Activated CD8-positive, alpha-beta T cell treated with anti-CD3 and anti-CD28 coated beads, Interleukin-2, amount 10 ng/mL, durations not matched to agents 7 days and 5 days (primary cell): ENCODE measurements around the gene WFDC12. TPM values are rescaled to one million over a fixed set of nuclear protein-coding genes. Genes with fewer than 3 reads are reported as not detected.
A peak's percentile ranks its signal among the peaks of the same experiment; 100 is the strongest.
"Not testable (repeated sequence)": the region's sequence is repeated elsewhere in the genome, so short reads cannot be mapped to it uniquely, and the experiment has no call there.

Experiments used
- ATAC-seq: fragments of 150-1000 bp; cut with Tn5 transposase; one replicate; pipeline ENCODE4 v1.10.0; 2021; ENCODE audit warnings: moderate library complexity
- CTCF ChIA-PET: fragments of 350-600 bp; sonication (Branson Sonifier 250); formaldehyde crosslinking; loops from one replicate; lab custom pipeline; 2021; ENCODE audit warnings: antibody characterized with exemption; lab: Charles Lee
- POLR2A ChIA-PET: fragments of 350-600 bp; sonication (Branson Sonifier 250); formaldehyde crosslinking; loops from one replicate; lab custom pipeline; 2021; ENCODE audit warnings: antibody characterized with exemption; lab: Charles Lee
- DNase-seq: peaks from one replicate; pipeline ENCODE4 v3.0.0-alpha.2; 2020
- H3K27ac Mint-ChIP-seq: one replicate; pipeline ENCODE4 v1.8.0; 2021; ENCODE audit warnings: mild to moderate bottlenecking, mixed read lengths
- H3K27me3 Mint-ChIP-seq: one replicate; pipeline ENCODE4 v1.8.0; 2021; ENCODE audit warnings: low read depth, mixed read lengths
- H3K36me3 Mint-ChIP-seq: one replicate; pipeline ENCODE4 v1.8.0; 2021; ENCODE audit warnings: low read depth, mixed read lengths
- H3K4me1 Mint-ChIP-seq: one replicate; pipeline ENCODE4 v1.8.0; 2021; ENCODE audit warnings: low read depth, mixed read lengths
- H3K4me3 Mint-ChIP-seq: one replicate; pipeline ENCODE4 v1.8.0; 2021; ENCODE audit warnings: mild to moderate bottlenecking, mixed read lengths
- H3K9me3 Mint-ChIP-seq: one replicate; pipeline ENCODE4 v1.8.0; 2022; ENCODE audit warnings: mixed read lengths; ENCODE audit not compliant: insufficient read depth
- total RNA-seq, 2 experiments: library from RNA; stranded (reverse); gene quantifications; one replicate each; pipeline ENCODE4 v1.2.3, GENCODE V29; 2021

WFDC12 gene
- total RNA-seq, 2 experiments from 2014 or later, result not detected

DNA sequence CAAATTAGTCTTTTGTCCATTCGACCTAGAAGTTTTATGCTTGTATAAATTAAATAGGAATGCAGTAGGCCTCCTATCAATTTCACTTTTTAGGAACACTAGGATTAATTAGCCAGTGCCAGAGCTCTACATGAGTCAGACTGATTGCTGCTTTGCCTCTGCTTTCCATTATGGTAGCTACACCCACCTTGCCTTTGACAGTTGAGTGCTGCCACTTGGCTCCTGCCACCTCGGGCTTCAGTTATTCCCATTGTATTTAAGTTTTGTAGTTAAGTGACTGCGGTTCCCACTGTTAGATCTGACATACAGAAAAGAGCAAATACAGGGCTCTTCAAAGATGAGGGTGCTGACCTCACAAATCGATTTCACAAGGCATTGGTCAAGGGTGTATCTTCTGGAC lies 16.6 kb upstream of the WFDC12 start:
- ChIA-PET CTCF (interaction anchor here (1.4 to 3.4 kb wide), 4 partner anchors 29 to 296 kb away, joined by 3 to 21 read pairs (median 10); no protein-coding TSS in a partner anchor), POLR2A (no interaction called here)

DNA sequence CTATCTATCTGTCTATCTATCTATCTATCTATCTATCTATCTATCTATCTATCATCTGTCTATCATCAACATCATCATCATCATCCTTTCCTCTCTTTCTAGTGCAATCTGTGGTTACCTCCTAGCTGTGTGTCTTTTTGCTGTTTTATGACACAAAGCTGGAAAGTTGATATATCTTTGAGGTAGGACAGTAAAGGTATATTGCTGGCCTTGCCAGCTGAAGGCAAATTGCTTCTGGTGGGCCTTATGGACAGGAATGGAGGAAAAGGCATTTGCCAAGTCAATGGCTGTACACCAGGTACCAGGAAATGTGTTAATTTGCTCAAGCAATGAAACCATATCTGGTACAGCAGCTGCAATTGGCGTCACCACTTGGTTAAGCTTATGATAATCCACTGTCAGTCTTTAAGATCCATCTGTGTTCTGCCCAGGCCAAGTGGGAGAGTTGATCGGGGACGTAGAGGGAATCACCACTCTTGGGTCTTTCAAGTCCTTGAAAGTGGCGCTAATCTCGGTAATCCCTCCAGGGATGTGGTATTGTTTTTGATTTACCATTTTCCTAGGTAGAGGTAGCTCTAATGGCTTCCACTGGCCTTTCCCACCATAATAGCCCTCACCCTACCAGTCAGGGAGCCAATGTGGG lies 15.6 kb upstream of the WFDC12 start:
- POLR2A ChIA-PET, H3K27me3 Mint-ChIP-seq, H3K4me1 Mint-ChIP-seq, DNase-seq, H3K9me3 Mint-ChIP-seq, ATAC-seq, H3K36me3 Mint-ChIP-seq, H3K4me3 Mint-ChIP-seq, H3K27ac Mint-ChIP-seq: not testable (repeated sequence)
- CTCF ChIA-PET, result interaction anchor here (1.2 to 3.4 kb wide), 11 partner anchors 12 to 297 kb away, joined by 3 to 21 read pairs (median 7); no protein-coding TSS in a partner anchor

More for the DNA sequence above, 16.6 kb upstream of the WFDC12 start:
- peaks cover 5% of the 10 kb centered on the region for H3K27me3 Mint-ChIP-seq
- DNase-seq (no peak), ATAC-seq (no peak)
- no peak overlapping the region for H3K27ac Mint-ChIP-seq
- H3K9me3 Mint-ChIP-seq, result no peaks in the 10 kb centered on the region
- H3K36me3 Mint-ChIP-seq, result no peaks in the 10 kb centered on the region
- H3K4me1 Mint-ChIP-seq, result no peaks in the 10 kb centered on the region
- H3K4me3 Mint-ChIP-seq, result no peak overlapping the region

GRCh38 chr20:45138561-45139300 lies 14.5 kb upstream of the WFDC12 start:
- Mint-ChIP-seq H3K27ac (no peak overlapping the region), H3K4me3 (no peak overlapping the region), H3K36me3 (no peaks in the 10 kb centered on the region), H3K27me3 (peaks cover 7% of the 10 kb centered on the region), H3K9me3 (no peaks in the 10 kb centered on the region), H3K4me1 (no peaks in the 10 kb centered on the region)
- POLR2A ChIA-PET, result no interaction called here
- DNase-seq, result peak; percentile 74
- ATAC-seq, result peak; percentile 74
- CTCF ChIA-PET, result interaction anchor here (0.6 to 3.4 kb wide), 21 partner anchors 10 to 224 kb away, joined by 3 to 21 read pairs (median 4); partner anchors contain the start of genes SYS1 and WFDC5

- Mint-ChIP-seq H3K4me1 (no peaks in the 10 kb centered on the region), H3K36me3 (no peaks in the 10 kb centered on the region), H3K9me3 (no peaks in the 10 kb centered on the region), H3K4me3 (no peak overlapping the region), H3K27ac (no peak overlapping the region), H3K27me3 (peaks cover 20% of the 10 kb centered on the region)
- ChIA-PET POLR2A (no interaction called here), CTCF (no interaction called here)
- DNase-seq (no peak), ATAC-seq (no peak)
Measured at GRCh38 chr20:45136911-45137310, 12.6 kb upstream of the WFDC12 start.

DNA sequence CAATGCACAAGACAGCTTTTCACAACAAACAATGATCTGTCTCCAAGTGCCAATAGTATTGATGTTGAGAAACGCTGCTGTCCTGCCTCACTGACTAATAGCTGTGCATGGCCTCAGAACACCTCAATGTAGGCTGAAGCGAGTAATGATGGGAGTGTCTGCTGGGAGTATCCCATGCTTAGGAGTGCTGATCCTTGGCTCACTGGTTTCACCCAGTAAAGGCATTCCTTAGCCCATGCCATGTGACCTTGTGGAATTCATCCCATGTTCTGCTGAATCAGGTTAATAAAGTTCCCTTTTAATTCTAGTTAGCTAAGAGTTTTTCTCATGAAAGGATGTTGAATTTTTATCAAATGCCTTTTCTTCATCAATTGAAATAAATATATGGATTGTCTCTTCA lies 3.8 kb upstream of the WFDC12 start:
- CTCF ChIA-PET, result interaction anchor here (1.3 to 3.2 kb wide), 2 partner anchors 11 to 16 kb away, joined by 3 to 19 read pairs; no protein-coding TSS in a partner anchor
- H3K9me3 Mint-ChIP-seq, result no peaks in the 10 kb centered on the region
- ATAC-seq, result no peak
- H3K4me1 Mint-ChIP-seq, result no peaks in the 10 kb centered on the region
- peaks cover 54% of the 10 kb centered on the region for H3K27me3 Mint-ChIP-seq
- no peak overlapping the region for H3K4me3 Mint-ChIP-seq
- no peak overlapping the region for H3K27ac Mint-ChIP-seq
- POLR2A ChIA-PET, result no interaction called here
- DNase-seq, result no peak
- H3K36me3 Mint-ChIP-seq, result no peaks in the 10 kb centered on the region

- peaks cover 33% of the 10 kb centered on the region for H3K27me3 Mint-ChIP-seq
- no peak overlapping the region for H3K4me3 Mint-ChIP-seq
- no peaks in the 10 kb centered on the region for H3K9me3 Mint-ChIP-seq
- CTCF ChIA-PET, result interaction anchor here (0.6 to 2.1 kb wide), 4 partner anchors 9 to 589 kb away, joined by 3 to 9 read pairs (median 6); no protein-coding TSS in a partner anchor
- no peak overlapping the region for H3K27ac Mint-ChIP-seq
- POLR2A ChIA-PET, result no interaction called here
- H3K36me3 Mint-ChIP-seq, result no peaks in the 10 kb centered on the region
- ATAC-seq (no peak), DNase-seq (no peak)
- H3K4me1 Mint-ChIP-seq, result no peaks in the 10 kb centered on the region
Measured at GRCh38 chr20:45121388-45121787, 2.9 kb downstream of the WFDC12 start.

DNA sequence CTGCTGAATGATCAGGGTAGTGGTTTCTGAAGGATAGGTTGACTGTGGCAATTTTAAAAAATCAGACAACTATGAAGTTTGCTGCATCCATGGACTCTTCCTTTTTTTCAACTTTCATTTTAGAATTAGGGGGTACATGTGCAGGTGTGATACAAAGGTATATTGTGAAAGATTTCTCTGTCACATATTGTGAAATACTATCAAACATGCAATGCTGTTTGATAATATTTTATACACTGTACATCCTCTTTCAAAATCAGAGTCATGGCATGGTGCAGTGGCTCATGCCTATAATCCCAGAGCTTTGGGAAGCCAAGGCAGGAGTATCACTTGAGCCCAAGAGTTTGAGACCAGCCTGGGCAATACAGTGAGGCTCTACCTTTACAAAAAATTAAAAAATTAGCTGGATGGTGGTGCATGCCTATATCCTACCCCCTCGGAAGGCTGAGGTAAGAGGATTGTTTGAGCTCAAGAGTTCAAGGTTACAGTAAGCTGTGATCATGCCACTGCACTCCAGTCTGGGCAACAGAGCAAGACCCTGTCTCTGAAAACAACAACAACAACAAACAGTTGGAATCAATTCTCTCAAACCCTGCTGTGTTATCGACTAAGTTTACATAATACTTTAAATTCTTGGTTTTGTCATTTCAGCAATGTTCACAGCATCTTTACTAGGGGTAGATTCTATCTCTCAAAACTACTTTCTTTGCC lies 4.6 kb downstream of the WFDC12 start:
- ATAC-seq (no peak), DNase-seq (no peak)
- no peak overlapping the region for H3K4me3 Mint-ChIP-seq
- ChIA-PET POLR2A (no interaction called here), CTCF (interaction anchor here (1.9 to 2.1 kb wide), 3 partner anchors 8 to 174 kb away, joined by 5 to 9 read pairs (median 7); no protein-coding TSS in a partner anchor)
- peaks cover 5% of the 10 kb centered on the region for H3K4me1 Mint-ChIP-seq
- H3K27me3 Mint-ChIP-seq, result peaks cover 26% of the 10 kb centered on the region
- H3K36me3 Mint-ChIP-seq, result no peaks in the 10 kb centered on the region
- no peaks in the 10 kb centered on the region for H3K9me3 Mint-ChIP-seq
- no peak overlapping the region for H3K27ac Mint-ChIP-seq

- no peak overlapping the region for H3K4me3 Mint-ChIP-seq
- no peaks in the 10 kb centered on the region for H3K36me3 Mint-ChIP-seq
- H3K9me3 Mint-ChIP-seq, result no peaks in the 10 kb centered on the region
- CTCF ChIA-PET, result interaction anchor here (1.2 to 1.7 kb wide), 3 partner anchors 22 to 176 kb away, joined by 4 to 6 read pairs (median 6); no protein-coding TSS in a partner anchor
- H3K27ac Mint-ChIP-seq, result no peak overlapping the region
- no peak for ATAC-seq
- H3K4me1 Mint-ChIP-seq, result peaks cover 5% of the 10 kb centered on the region
- POLR2A ChIA-PET, result no interaction called here
- H3K27me3 Mint-ChIP-seq, result peaks cover 25% of the 10 kb centered on the region
- DNase-seq, result no peak
Measured at GRCh38 chr20:45118028-45118427, 6.2 kb downstream of the WFDC12 start.

- Mint-ChIP-seq H3K4me3 (no peak overlapping the region), H3K4me1 (peaks cover 5% of the 10 kb centered on the region), H3K36me3 (no peaks in the 10 kb centered on the region), H3K27ac (no peak overlapping the region), H3K27me3 (peaks cover 24% of the 10 kb centered on the region), H3K9me3 (no peaks in the 10 kb centered on the region)
- DNase-seq, result no peak
- ATAC-seq, result no peak
- ChIA-PET POLR2A (no interaction called here), CTCF (interaction anchor here (1.2 to 1.7 kb wide), 3 partner anchors 22 to 176 kb away, joined by 4 to 6 read pairs (median 6); no protein-coding TSS in a partner anchor)
Measured at GRCh38 chr20:45117581-45117980, 6.7 kb downstream of the WFDC12 start.

GRCh38 chr20:45115829-45116228 lies 8.4 kb downstream of the WFDC12 start:
- DNase-seq (no peak), ATAC-seq (no peak)
- ChIA-PET POLR2A (no interaction called here), CTCF (interaction anchor here (0.6 to 2.1 kb wide), 2 partner anchors 12 to 20 kb away, joined by 4 to 7 read pairs; no protein-coding TSS in a partner anchor)
- Mint-ChIP-seq H3K4me1 (peaks cover 5% of the 10 kb centered on the region), H3K9me3 (no peaks in the 10 kb centered on the region), H3K36me3 (no peaks in the 10 kb centered on the region), H3K4me3 (no peak overlapping the region), H3K27me3 (peaks cover 17% of the 10 kb centered on the region), H3K27ac (no peak overlapping the region)

DNA sequence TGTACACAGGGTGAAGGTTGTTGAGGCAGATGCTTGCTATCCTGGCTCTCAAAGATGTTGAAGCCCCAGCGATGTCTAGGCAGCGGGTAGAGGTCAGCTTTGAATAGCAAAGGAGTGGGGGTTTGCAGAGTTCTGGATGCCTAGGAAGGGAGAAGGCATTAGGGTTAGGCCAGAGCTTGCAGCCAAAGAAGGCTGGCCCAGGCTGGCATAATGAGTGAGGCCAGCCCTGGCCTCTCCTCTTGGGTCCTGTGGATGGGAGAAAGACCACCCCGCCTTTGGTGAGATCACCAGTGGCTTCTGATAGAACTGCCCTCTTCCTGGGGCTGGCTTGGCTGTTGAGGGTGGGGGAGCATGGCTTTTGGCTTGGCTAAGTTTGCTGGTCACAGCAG lies 8.9 kb downstream of the WFDC12 start:
- Mint-ChIP-seq H3K4me1 (peaks cover 5% of the 10 kb centered on the region), H3K27ac (no peak overlapping the region), H3K9me3 (no peaks in the 10 kb centered on the region), H3K27me3 (peaks cover 14% of the 10 kb centered on the region), H3K36me3 (no peaks in the 10 kb centered on the region), H3K4me3 (no peak overlapping the region)
- POLR2A ChIA-PET, result no interaction called here
- CTCF ChIA-PET, result interaction anchor here (0.6 to 2.1 kb wide), 4 partner anchors 11 to 178 kb away, joined by 3 to 7 read pairs (median 4); no protein-coding TSS in a partner anchor
- peak; percentile 27 for ATAC-seq
- no peak for DNase-seq
